Natural killer cell treated with Interleukin-12 subunit alpha and Interleukin-12 subunit beta and Interleukin-15 and Interleukin-18, amount 100 ng/mL, for 72 hours (primary cell): Measurements from ENCODE around the gene MCRIP1. TPM values are rescaled to one million over a fixed set of nuclear protein-coding genes. Genes with fewer than 3 reads are reported as not detected.

Experiments
- ATAC-seq, 2 donors: fragments of 150-1000 bp; cut with Tn5 transposase in 1 of 2; sonication (Bioruptor Pico), chemical (Tn5 transposase) in 1 of 2; 2 replicates each; pipeline ENCODE4 v1.10.0; 2021
- DNase-seq: peaks from one replicate; pipeline ENCODE4 v3.0.0; 2022; ENCODE audit warnings: low spot score
- H3K27ac Mint-ChIP-seq, 2 donors: 1 replicate in 1 of 2; 2 replicates in 1 of 2; pipeline ENCODE4 v1.8.0; 2022; ENCODE audit warnings: mixed read lengths in 2 of 2, mild to moderate bottlenecking in 1 of 2, moderate library complexity in 1 of 2
- H3K27me3 Mint-ChIP-seq, 2 donors: 1 replicate in 1 of 2; 2 replicates in 1 of 2; pipeline ENCODE4 v1.8.0; 2022; ENCODE audit warnings: mixed read lengths in 2 of 2
- H3K36me3 Mint-ChIP-seq: one replicate; pipeline ENCODE4 v1.8.0; 2022; ENCODE audit warnings: mixed read lengths
- H3K4me1 Mint-ChIP-seq, 2 donors: 1 replicate in 1 of 2; 2 replicates in 1 of 2; pipeline ENCODE4 v1.8.0; 2022; ENCODE audit warnings: low read depth in 2 of 2, mixed read lengths in 2 of 2, mild to moderate bottlenecking in 1 of 2
- H3K4me3 Mint-ChIP-seq: one replicate; pipeline ENCODE4 v1.8.0; 2022; ENCODE audit warnings: mixed read lengths
- H3K9me3 Mint-ChIP-seq: 2 replicates; pipeline ENCODE4 v1.8.0; 2022; ENCODE audit warnings: mixed read lengths
- total RNA-seq, 2 donors: library from RNA; stranded (reverse); gene quantifications; one replicate each; pipeline ENCODE4 v1.2.3, GENCODE V29; 2022

MCRIP1 gene
- total RNA-seq, 2 donors from 2014 or later = 83.9 to 104 TPM

DNA sequence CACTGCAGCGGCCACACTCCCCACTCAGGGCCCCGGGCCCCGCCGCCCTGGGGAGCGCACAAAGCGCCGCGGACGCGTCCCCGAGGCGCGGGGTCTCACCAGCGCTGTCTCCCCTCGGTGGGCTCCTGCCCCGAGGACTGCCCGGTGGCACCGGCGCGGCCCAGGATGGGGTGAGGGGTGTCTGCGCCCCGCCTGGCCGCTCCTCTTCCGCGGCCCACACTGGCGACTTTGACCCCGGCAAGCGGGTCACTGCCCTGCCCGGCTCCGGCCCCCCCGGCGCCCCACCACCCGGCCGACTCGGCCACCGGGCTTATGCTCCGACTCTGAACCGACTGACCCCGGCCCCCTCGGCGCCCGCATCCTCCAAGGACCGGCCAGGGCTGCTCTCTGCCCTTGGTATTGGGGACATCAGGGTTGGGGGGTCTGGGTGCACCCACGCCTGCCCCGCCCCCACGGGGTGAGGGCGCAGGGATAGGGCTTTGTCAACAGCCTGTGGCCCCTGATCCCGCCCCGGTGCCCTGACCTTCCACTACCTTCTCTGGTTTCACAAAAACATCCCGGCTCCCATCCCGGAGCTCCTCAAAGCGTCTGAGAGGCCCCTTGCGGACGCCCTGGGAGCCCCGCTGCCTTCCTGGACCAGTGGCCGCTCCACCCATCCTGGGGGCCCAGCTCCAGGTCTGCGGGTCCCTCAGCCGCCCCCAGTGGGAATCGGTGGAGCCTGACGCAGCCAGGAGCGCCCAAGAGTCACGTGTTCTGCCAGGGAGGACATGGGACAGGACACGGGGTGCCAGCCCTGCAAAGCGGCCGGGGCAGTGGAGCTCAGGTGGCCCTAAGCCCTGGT is 28.3 kb downstream of the MCRIP1 start:
- H3K9me3 Mint-ChIP-seq = no peaks in the 10 kb centered on the region
- ATAC-seq (no peak), DNase-seq (no peak)
- no peaks in the 10 kb centered on the region for H3K36me3 Mint-ChIP-seq
- H3K4me1 Mint-ChIP-seq = no peaks in the 10 kb centered on the region
- H3K4me3 Mint-ChIP-seq = no peak overlapping the region
- no peak overlapping the region for H3K27ac Mint-ChIP-seq
- H3K27me3 Mint-ChIP-seq = peaks cover 32 to 35% of the 10 kb centered on the region in 2 donors

- Mint-ChIP-seq H3K27me3 (peaks cover 24 to 28% of the 10 kb centered on the region in 2 donors), H3K4me3 (no peak within 1 kb of the TSS), H3K9me3 (no peaks in the 10 kb centered on the region), H3K36me3 (no peaks in the 10 kb centered on the region), H3K27ac (no peak within 1 kb of the TSS), H3K4me1 (no peaks in the 10 kb centered on the region)
- ATAC-seq (peak in 1 of 2 donors; percentile 26), DNase-seq (no peak)
These were observed 29.1 kb downstream of the MCRIP1 start, which contains the start of gene GCGR for GRCh38 chr17:81803728-81804558. GCGR (plus strand) TSS chr17:81804150; CDS start chr17:81809019, 4,869 bp downstream.

DNA sequence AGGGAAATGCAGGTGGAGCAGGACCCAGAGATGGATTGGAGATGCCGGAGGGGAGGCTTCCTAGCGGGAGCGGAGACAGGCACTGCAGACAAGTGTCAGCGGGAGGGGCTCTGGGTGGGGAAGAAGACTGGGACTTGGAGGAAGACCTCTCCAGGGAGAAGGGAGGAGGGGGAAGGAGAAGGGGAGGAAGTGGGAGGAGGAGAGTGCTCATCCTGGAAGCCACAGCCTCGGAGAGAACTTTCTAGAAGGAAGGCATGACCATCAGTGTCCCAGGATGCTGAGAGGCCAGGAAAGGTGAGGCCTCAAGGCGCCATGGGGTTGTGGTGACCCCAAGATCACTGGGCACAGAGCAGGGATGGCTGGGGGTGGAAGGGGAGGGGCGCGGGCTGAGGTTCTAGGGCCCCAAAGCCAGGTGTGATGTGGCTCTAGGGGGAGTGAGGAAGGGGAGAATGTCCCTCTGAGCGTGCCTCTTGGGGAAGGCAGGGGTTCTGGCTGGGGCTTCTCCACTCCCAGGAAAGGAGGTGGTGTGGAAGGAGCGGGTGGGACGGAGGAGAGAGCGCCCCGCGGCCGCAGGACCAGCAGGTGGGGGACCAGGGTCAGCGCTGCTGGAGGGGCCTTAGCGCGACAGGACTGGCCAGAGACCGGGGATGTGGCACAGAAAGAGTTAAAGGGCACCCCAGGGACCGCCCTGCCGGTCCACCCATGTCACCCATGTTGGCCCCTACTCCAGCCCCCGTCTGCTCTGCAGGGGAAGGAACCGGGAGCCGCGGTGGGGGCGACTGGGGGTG is 30.0 kb downstream of the MCRIP1 start:
- Mint-ChIP-seq H3K9me3 (no peaks in the 10 kb centered on the region), H3K36me3 (no peaks in the 10 kb centered on the region), H3K27ac (no peak overlapping the region), H3K4me3 (no peak overlapping the region), H3K4me1 (no peaks in the 10 kb centered on the region), H3K27me3 (peaks cover 21 to 25% of the 10 kb centered on the region in 2 donors)
- ATAC-seq (no peak), DNase-seq (no peak)

DNA sequence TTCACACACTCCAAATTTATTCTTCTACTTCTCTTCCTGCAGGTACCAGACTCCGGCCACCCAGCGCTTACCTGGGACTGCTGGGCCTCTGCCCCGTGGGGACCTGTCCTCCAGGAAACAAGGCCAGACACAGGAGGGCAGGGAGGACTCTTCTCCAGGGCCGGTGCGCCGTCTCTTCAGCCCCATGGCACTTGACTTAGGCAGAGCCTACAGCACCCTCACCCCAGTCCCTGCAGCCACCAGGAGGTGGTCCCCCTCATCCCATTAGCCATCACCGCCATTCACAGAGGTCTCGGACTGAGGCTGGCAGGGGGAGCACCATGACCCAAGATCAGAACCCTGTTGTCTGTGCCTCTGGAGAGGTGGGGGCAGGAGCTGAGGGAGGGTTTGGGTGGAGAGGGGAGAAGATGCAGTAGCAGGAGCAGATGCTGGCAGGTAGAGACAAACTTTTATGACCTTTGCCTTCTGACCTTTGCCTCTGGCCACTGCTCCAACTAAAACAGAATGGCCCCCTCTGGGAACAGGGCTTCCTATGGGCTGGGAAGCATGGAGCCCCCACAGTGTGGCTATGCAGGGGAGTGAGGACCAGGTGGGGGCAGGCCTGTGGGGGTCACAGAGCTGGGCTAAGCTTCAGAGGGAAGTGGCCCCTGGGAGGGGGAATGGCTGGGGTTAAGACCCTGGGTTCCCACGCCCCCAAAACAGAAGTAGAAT is 30.9 kb downstream of the MCRIP1 start:
- Mint-ChIP-seq H3K4me1 (no peaks in the 10 kb centered on the region), H3K4me3 (no peak overlapping the region), H3K27me3 (peaks cover 21 to 25% of the 10 kb centered on the region in 2 donors), H3K27ac (no peak overlapping the region), H3K36me3 (no peaks in the 10 kb centered on the region), H3K9me3 (no peaks in the 10 kb centered on the region)
- ATAC-seq (no peak), DNase-seq (no peak)

DNA sequence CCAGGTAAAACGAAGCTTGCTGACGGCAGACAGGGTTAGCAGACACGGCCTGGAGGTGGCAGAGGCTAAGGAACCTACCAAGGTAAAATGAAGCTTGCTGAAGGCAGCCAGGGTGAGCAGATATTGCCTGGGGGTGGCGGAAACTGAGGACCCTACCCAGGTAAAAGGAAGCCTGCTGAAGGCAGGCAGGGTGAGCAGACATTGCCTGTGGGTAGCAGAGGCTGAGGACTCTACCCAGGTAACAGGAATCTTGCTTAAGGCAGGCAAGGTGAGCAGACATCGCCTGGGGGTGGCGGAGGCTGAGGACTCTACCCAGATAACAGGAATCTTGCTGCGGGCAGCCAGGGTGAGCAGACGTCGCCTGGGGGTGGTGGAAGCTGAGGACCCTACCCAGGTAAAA is 31.8 kb downstream of the MCRIP1 start:
- no peak for ATAC-seq
- peaks cover 21 to 25% of the 10 kb centered on the region in 2 donors for H3K27me3 Mint-ChIP-seq
- H3K4me3 Mint-ChIP-seq = no peak overlapping the region
- H3K9me3 Mint-ChIP-seq = no peaks in the 10 kb centered on the region
- no peaks in the 10 kb centered on the region for H3K4me1 Mint-ChIP-seq
- H3K36me3 Mint-ChIP-seq = no peaks in the 10 kb centered on the region
- no peak for DNase-seq
- no peak overlapping the region for H3K27ac Mint-ChIP-seq

GRCh38 chr17:81794509-81794908 is 38.6 kb downstream of the MCRIP1 start:
- H3K4me1 Mint-ChIP-seq = no peaks in the 10 kb centered on the region

GRCh38 chr17:81794074-81794476 is 39.0 kb downstream of the MCRIP1 start:
- no peaks in the 10 kb centered on the region for H3K9me3 Mint-ChIP-seq
- no peak overlapping the region for H3K27ac Mint-ChIP-seq
- H3K36me3 Mint-ChIP-seq = no peaks in the 10 kb centered on the region
- no peaks in the 10 kb centered on the region for H3K27me3 Mint-ChIP-seq
- no peak overlapping the region for H3K4me3 Mint-ChIP-seq
- no peak for DNase-seq
- ATAC-seq = peak in 1 of 2 donors; percentile 41
- no peaks in the 10 kb centered on the region for H3K4me1 Mint-ChIP-seq

More at GRCh38 chr17:81794509-81794908, 38.6 kb downstream of the MCRIP1 start:
- Mint-ChIP-seq H3K27me3 (no peaks in the 10 kb centered on the region), H3K4me3 (no peak overlapping the region), H3K9me3 (no peaks in the 10 kb centered on the region), H3K27ac (no peak overlapping the region), H3K36me3 (no peaks in the 10 kb centered on the region)
- DNase-seq (no peak), ATAC-seq (peak in 1 of 2 donors; percentile 33)

- ATAC-seq = no peak
- Mint-ChIP-seq H3K4me1 (no peaks in the 10 kb centered on the region), H3K4me3 (no peak overlapping the region)
These were observed 40.1 kb downstream of the MCRIP1 start for GRCh38 chr17:81792675-81793615.

More at GRCh38 chr17:81792675-81793615, 40.1 kb downstream of the MCRIP1 start:
- H3K27me3 Mint-ChIP-seq = no peaks in the 10 kb centered on the region
- no peaks in the 10 kb centered on the region for H3K36me3 Mint-ChIP-seq
- H3K9me3 Mint-ChIP-seq = no peaks in the 10 kb centered on the region
- no peak overlapping the region for H3K27ac Mint-ChIP-seq
- DNase-seq = no peak

Other genes with a start within 250 kb of the MCRIP1 start
- 100 to 1,000 TPM; 161 to 174 TPM for gene NPLOC4, start 196.2 kb downstream of the MCRIP1 start, total RNA-seq
- gene TSPAN10, start 196.1 kb downstream of the MCRIP1 start, total RNA-seq = under 1 TPM in 1 of 2 donors, not detected in 1; 0.50 TPM
- gene PDE6G, start 176.7 kb downstream of the MCRIP1 start, total RNA-seq = 1 to 10 TPM; 4.8 to 8.9 TPM
- gene OXLD1, start 166.7 kb downstream of the MCRIP1 start, total RNA-seq = 10 to 100 TPM; 35.2 to 45.6 TPM
- gene CCDC137, start 166.6 kb downstream of the MCRIP1 start, total RNA-seq = 10 to 100 TPM; 38.0 to 90.1 TPM
- 10 to 100 TPM; 35.5 to 54.7 TPM for gene ARL16, start 149.5 kb downstream of the MCRIP1 start, total RNA-seq
- 100 to 1,000 TPM; 140 to 220 TPM for gene HGS, start 149.3 kb downstream of the MCRIP1 start, total RNA-seq
- 100 to 1,000 TPM in 1 of 2 donors, 10 to 100 TPM in 1; 98.7 to 226 TPM for gene MRPL12, start 129.9 kb downstream of the MCRIP1 start, total RNA-seq
- 10 to 100 TPM; 17.5 to 36.3 TPM for gene SLC25A10, start 121.0 kb downstream of the MCRIP1 start, total RNA-seq
- not detected for gene GCGR, start 29.1 kb downstream of the MCRIP1 start, total RNA-seq
- not detected for gene PPP1R27, start 1.8 kb upstream of the MCRIP1 start, total RNA-seq
- gene P4HB, start 27.2 kb upstream of the MCRIP1 start, total RNA-seq = 100 to 1,000 TPM; 691 to 774 TPM
- 100 to 1,000 TPM; 874 to 929 TPM for gene ARHGDIA, start 38.0 kb upstream of the MCRIP1 start, total RNA-seq
- gene ALYREF, start 58.3 kb upstream of the MCRIP1 start, total RNA-seq = 100 to 1,000 TPM; 159 to 302 TPM
- gene ANAPC11, start 58.4 kb upstream of the MCRIP1 start, total RNA-seq = 100 to 1,000 TPM in 1 of 2 donors, 10 to 100 TPM in 1; 81.3 to 112 TPM
- under 1 TPM; 0.17 to 0.50 TPM for gene NPB, start 68.9 kb upstream of the MCRIP1 start, total RNA-seq
- 10 to 100 TPM; 30.4 to 36.5 TPM for gene PCYT2, start 78.1 kb upstream of the MCRIP1 start, total RNA-seq
- gene SIRT7, start 84.9 kb upstream of the MCRIP1 start, total RNA-seq = 10 to 100 TPM; 69.4 to 77.6 TPM
- gene MAFG, start 94.4 kb upstream of the MCRIP1 start, total RNA-seq = 10 to 100 TPM; 26.7 to 49.4 TPM
- 10 to 100 TPM; 18.3 to 56.1 TPM for gene PYCR1, start 104.0 kb upstream of the MCRIP1 start, total RNA-seq
- gene MYADML2, start 113.9 kb upstream of the MCRIP1 start, total RNA-seq = not detected
- under 1 TPM in 1 of 2 donors, not detected in 1; 0.17 TPM for gene NOTUM, start 127.9 kb upstream of the MCRIP1 start, total RNA-seq
- 10 to 100 TPM; 21.6 to 46.8 TPM for gene ASPSCR1, start 144.3 kb upstream of the MCRIP1 start, total RNA-seq
- 100 to 1,000 TPM in 1 of 2 donors, 10 to 100 TPM in 1; 82.6 to 174 TPM for gene CENPX, start 189.6 kb upstream of the MCRIP1 start, total RNA-seq
- 10 to 100 TPM; 16.1 to 42.3 TPM for gene LRRC45, start 190.0 kb upstream of the MCRIP1 start, total RNA-seq
- gene RAC3, start 198.4 kb upstream of the MCRIP1 start, total RNA-seq = 1 to 10 TPM; 3.0 to 6.1 TPM
- gene DCXR, start 204.4 kb upstream of the MCRIP1 start, total RNA-seq = 100 to 1,000 TPM in 1 of 2 donors, 10 to 100 TPM in 1; 95.7 to 136 TPM
- gene RFNG, start 218.5 kb upstream of the MCRIP1 start, total RNA-seq = 10 to 100 TPM; 18.2 to 23.1 TPM
- 100 to 1,000 TPM; 112 to 114 TPM for gene GPS1, start 218.6 kb upstream of the MCRIP1 start, total RNA-seq
- 100 to 1,000 TPM; 125 to 196 TPM for gene DUS1L, start 232.5 kb upstream of the MCRIP1 start, total RNA-seq